WTC11 (cell line): ENCODE data around the gene KIF19.

ENCODE experiments used
- E2F4 ChIP-seq: sonication (generic); formaldehyde crosslinking; IDR thresholded peaks from 2 replicates; pipeline ENCODE4 v1.8.1; 2022; ENCODE audit warnings: low read depth, mild to moderate bottlenecking, moderate library complexity, missing genetic modification reagents, borderline replicate concordance
- FOXJ3 ChIP-seq: sonication (generic); formaldehyde crosslinking; IDR thresholded peaks from 2 replicates; pipeline ENCODE4 v1.9.0; 2021; ENCODE audit warnings: missing genetic modification reagents, mild to moderate bottlenecking, borderline replicate concordance
- SMAD4 ChIP-seq: sonication (generic); formaldehyde crosslinking; IDR thresholded peaks from 2 replicates; pipeline ENCODE4 v1.8.0; 2022; ENCODE audit warnings: mild to moderate bottlenecking, missing genetic modification reagents
- TP53 ChIP-seq: sonication (generic); formaldehyde crosslinking; IDR thresholded peaks from 2 replicates; pipeline ENCODE4 v1.8.1; 2023; ENCODE audit warnings: mild to moderate bottlenecking, missing genetic modification reagents
- USF1 ChIP-seq: sonication (generic); formaldehyde crosslinking; IDR thresholded peaks from 2 replicates; pipeline ENCODE4 v1.8.0; 2022; ENCODE audit warnings: mild to moderate bottlenecking, missing genetic modification reagents
- ZNF138 ChIP-seq: sonication (generic); formaldehyde crosslinking; conservative IDR thresholded peaks from 2 replicates; pipeline ENCODE4 v1.8.1; 2022; ENCODE audit warnings: mild to moderate bottlenecking, moderate library complexity, missing genetic modification reagents
- TF ChIP-seq, protein P1 (sequence below): fragments of 200-600 bp; IDR thresholded peaks from 2 replicates; pipeline ENCODE4 v1.8.0; 2022; ENCODE audit warnings: antibody characterized with exemption
- TF ChIP-seq, protein P2 (sequence below): sonication (generic); formaldehyde crosslinking; IDR thresholded peaks from 2 replicates; pipeline ENCODE4 v1.8.0; 2022; ENCODE audit warnings: mild to moderate bottlenecking, missing genetic modification reagents
- TF ChIP-seq, protein P3 (sequence below): sonication (generic); formaldehyde crosslinking; IDR thresholded peaks from 2 replicates; pipeline ENCODE4 v1.8.0; 2022; ENCODE audit warnings: mild to moderate bottlenecking, missing genetic modification reagents

GRCh38 chr17:74362810-74363498 is 36.9 kb downstream of the KIF19 start:
- TF ChIP-seq E2F4 (CRISPR knock-in tag) = no peak
- TF ChIP-seq, protein P1, sequence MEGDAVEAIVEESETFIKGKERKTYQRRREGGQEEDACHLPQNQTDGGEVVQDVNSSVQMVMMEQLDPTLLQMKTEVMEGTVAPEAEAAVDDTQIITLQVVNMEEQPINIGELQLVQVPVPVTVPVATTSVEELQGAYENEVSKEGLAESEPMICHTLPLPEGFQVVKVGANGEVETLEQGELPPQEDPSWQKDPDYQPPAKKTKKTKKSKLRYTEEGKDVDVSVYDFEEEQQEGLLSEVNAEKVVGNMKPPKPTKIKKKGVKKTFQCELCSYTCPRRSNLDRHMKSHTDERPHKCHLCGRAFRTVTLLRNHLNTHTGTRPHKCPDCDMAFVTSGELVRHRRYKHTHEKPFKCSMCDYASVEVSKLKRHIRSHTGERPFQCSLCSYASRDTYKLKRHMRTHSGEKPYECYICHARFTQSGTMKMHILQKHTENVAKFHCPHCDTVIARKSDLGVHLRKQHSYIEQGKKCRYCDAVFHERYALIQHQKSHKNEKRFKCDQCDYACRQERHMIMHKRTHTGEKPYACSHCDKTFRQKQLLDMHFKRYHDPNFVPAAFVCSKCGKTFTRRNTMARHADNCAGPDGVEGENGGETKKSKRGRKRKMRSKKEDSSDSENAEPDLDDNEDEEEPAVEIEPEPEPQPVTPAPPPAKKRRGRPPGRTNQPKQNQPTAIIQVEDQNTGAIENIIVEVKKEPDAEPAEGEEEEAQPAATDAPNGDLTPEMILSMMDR = no peak
- TF ChIP-seq ZNF138 (CRISPR knock-in tag) = no peak
- TF ChIP-seq TP53 (CRISPR knock-in tag) = no peak
- TF ChIP-seq, protein P2, sequence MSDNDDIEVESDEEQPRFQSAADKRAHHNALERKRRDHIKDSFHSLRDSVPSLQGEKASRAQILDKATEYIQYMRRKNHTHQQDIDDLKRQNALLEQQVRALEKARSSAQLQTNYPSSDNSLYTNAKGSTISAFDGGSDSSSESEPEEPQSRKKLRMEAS (CRISPR knock-in tag) = no peak
- TF ChIP-seq SMAD4 (CRISPR knock-in tag) = no peak
- TF ChIP-seq, protein P3, sequence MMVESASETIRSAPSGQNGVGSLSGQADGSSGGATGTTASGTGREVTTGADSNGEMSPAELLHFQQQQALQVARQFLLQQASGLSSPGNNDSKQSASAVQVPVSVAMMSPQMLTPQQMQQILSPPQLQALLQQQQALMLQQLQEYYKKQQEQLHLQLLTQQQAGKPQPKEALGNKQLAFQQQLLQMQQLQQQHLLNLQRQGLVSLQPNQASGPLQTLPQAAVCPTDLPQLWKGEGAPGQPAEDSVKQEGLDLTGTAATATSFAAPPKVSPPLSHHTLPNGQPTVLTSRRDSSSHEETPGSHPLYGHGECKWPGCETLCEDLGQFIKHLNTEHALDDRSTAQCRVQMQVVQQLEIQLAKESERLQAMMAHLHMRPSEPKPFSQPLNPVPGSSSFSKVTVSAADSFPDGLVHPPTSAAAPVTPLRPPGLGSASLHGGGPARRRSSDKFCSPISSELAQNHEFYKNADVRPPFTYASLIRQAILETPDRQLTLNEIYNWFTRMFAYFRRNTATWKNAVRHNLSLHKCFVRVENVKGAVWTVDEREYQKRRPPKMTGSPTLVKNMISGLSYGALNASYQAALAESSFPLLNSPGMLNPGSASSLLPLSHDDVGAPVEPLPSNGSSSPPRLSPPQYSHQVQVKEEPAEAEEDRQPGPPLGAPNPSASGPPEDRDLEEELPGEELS (CRISPR knock-in tag) = no peak
- no peak for TF ChIP-seq FOXJ3
- no peak for TF ChIP-seq USF1
